Calu3 (cell line): ENCODE results near the gene CYB561D1. TPM values are rescaled to one million over a fixed set of nuclear protein-coding genes. Genes with fewer than 3 reads are reported as not detected.

Source experiments
- BruUV-seq: library from RNA; stranded (reverse); fragments of 400-500 nt; replicated peaks from 2 replicates; lab custom pipeline; 2021; lab: Mats Ljungman, UMichigan
- CTCF ChIA-PET: fragments of 300-600 bp; sonication (Branson Sonifier 250); formaldehyde crosslinking; loops from one replicate; lab custom pipeline; 2022; ENCODE audit warnings: antibody characterized with exemption; lab: Charles Lee
- DNase-seq: peaks from one replicate; pipeline ENCODE4 v3.0.0; 2022
- H3K27ac Mint-ChIP-seq: one replicate; pipeline ENCODE4 v1.8.0; 2022; ENCODE audit warnings: mixed read lengths; ENCODE audit not compliant: unreplicated experiment
- H3K27me3 Mint-ChIP-seq: one replicate; pipeline ENCODE4 v1.8.0; 2022; ENCODE audit warnings: mixed read lengths; ENCODE audit not compliant: unreplicated experiment
- H3K36me3 Mint-ChIP-seq: one replicate; pipeline ENCODE4 v1.8.0; 2022; ENCODE audit warnings: mild to moderate bottlenecking, moderate library complexity, mixed read lengths; ENCODE audit not compliant: insufficient read depth, unreplicated experiment
- H3K4me1 Mint-ChIP-seq: one replicate; pipeline ENCODE4 v1.8.0; 2022; ENCODE audit warnings: mild to moderate bottlenecking, low read depth, mixed read lengths; ENCODE audit not compliant: unreplicated experiment
- H3K4me3 Mint-ChIP-seq: one replicate; pipeline ENCODE4 v1.8.0; 2022; ENCODE audit warnings: mild to moderate bottlenecking, low read depth, moderate library complexity, mixed read lengths; ENCODE audit not compliant: unreplicated experiment
- H3K9me3 Mint-ChIP-seq: one replicate; pipeline ENCODE4 v1.8.0; 2022; ENCODE audit warnings: low read depth, mixed read lengths; ENCODE audit not compliant: unreplicated experiment
- CTCF ChIP-seq: fragments of 200-600 bp; IDR thresholded peaks from one replicate; pipeline ENCODE4 v1.8.0; 2022; ENCODE audit warnings: antibody characterized with exemption; ENCODE audit not compliant: unreplicated experiment
- intact Hi-C: fragments of 100-400 bp; cut with micrococcal nuclease; formaldehyde crosslinking; loops from one replicate; pipeline ENCODE4 v1.10.0; 2022; ENCODE audit not compliant: unreplicated experiment
- total RNA-seq: library from RNA; stranded (reverse); gene quantifications from 2 replicates; pipeline ENCODE4 v1.2.3, GENCODE V29; 2022

The CYB561D1 gene
- total RNA-seq, 1 experiment from 2014 or later = 9.0 TPM

- no peak for DNase-seq
- Mint-ChIP-seq H3K9me3 (no peaks in the 10 kb centered on the region), H3K36me3 (peaks cover 21% of the 10 kb centered on the region), H3K4me3 (no peak overlapping the region), H3K4me1 (peaks cover 10% of the 10 kb centered on the region), H3K27me3 (peaks cover 69% of the 10 kb centered on the region), H3K27ac (no peak overlapping the region)
- intact Hi-C loops = no loop called here
- CTCF ChIA-PET = no interaction called here
- BruUV-seq = no TSS peak
- TF ChIP-seq CTCF = no peak
Measured at GRCh38 chr1:109481646-109482045, 12.2 kb upstream of the CYB561D1 start.

GRCh38 chr1:109482242-109482641, 11.7 kb upstream of the CYB561D1 start:
- BruUV-seq = no TSS peak
- intact Hi-C loops = no loop called here
- Mint-ChIP-seq H3K36me3 (peaks cover 21% of the 10 kb centered on the region), H3K4me3 (no peak overlapping the region), H3K27me3 (peaks cover 63% of the 10 kb centered on the region), H3K27ac (no peak overlapping the region), H3K4me1 (peaks cover 10% of the 10 kb centered on the region), H3K9me3 (no peaks in the 10 kb centered on the region)
- no peak for TF ChIP-seq CTCF
- no peak for DNase-seq
- CTCF ChIA-PET = no interaction called here

- Mint-ChIP-seq H3K27ac (no peak overlapping the region), H3K36me3 (peaks cover 21% of the 10 kb centered on the region), H3K27me3 (peaks cover 55% of the 10 kb centered on the region), H3K9me3 (no peaks in the 10 kb centered on the region), H3K4me1 (peaks cover 10% of the 10 kb centered on the region), H3K4me3 (peak overlapping the region; percentile 92)
- intact Hi-C loops = no loop called here
- no peak for TF ChIP-seq CTCF
- no TSS peak for BruUV-seq
- CTCF ChIA-PET = interaction anchor here (0.6 to 1.2 kb wide), 5 partner anchors 9 to 599 kb away, joined by 3 to 8 read pairs (median 4); partner anchors contain the start of genes PSMA5 and SYPL2
- no peak for DNase-seq
Measured at GRCh38 chr1:109482791-109483671, 10.9 kb upstream of the CYB561D1 start.

GRCh38 chr1:109483672-109484518, 10.0 kb upstream of the CYB561D1 start, which contains the start of gene ATXN7L2:
Gene ATXN7L2, plus strand, starts transcription at chr1:109483905. Its CDS starts 49 bp downstream, at chr1:109483954.
- peak; percentile 83 for DNase-seq
- H3K27me3 Mint-ChIP-seq = peaks cover 46% of the 10 kb centered on the region
- peak within 1 kb of the TSS; percentile 88 for H3K27ac Mint-ChIP-seq
- intact Hi-C loops = loop anchor here (2.0 kb wide), 1 partner anchor 57 kb away; the partner anchor contains the start of gene PSMA5
- peaks cover 21% of the 10 kb centered on the region for H3K36me3 Mint-ChIP-seq
- TF ChIP-seq CTCF = no peak
- H3K4me1 Mint-ChIP-seq = peaks cover 10% of the 10 kb centered on the region
- CTCF ChIA-PET = interaction anchor here (0.6 to 1.2 kb wide), 6 partner anchors 9 to 598 kb away, joined by 3 to 8 read pairs (median 4); partner anchors contain the start of genes PSMA5 and SYPL2
- BruUV-seq = no TSS peak
- H3K9me3 Mint-ChIP-seq = no peaks in the 10 kb centered on the region
- H3K4me3 Mint-ChIP-seq = peak within 1 kb of the TSS; percentile 92
